ENCODE data around the gene PGAP2.
A peak's percentile ranks its signal among the peaks of the same experiment; 100 is the strongest.
"Not testable (repeated sequence)": the region's sequence is repeated elsewhere in the genome, so short reads cannot be mapped to it uniquely, and the experiment has no call there.

PGAP2 gene

DNA sequence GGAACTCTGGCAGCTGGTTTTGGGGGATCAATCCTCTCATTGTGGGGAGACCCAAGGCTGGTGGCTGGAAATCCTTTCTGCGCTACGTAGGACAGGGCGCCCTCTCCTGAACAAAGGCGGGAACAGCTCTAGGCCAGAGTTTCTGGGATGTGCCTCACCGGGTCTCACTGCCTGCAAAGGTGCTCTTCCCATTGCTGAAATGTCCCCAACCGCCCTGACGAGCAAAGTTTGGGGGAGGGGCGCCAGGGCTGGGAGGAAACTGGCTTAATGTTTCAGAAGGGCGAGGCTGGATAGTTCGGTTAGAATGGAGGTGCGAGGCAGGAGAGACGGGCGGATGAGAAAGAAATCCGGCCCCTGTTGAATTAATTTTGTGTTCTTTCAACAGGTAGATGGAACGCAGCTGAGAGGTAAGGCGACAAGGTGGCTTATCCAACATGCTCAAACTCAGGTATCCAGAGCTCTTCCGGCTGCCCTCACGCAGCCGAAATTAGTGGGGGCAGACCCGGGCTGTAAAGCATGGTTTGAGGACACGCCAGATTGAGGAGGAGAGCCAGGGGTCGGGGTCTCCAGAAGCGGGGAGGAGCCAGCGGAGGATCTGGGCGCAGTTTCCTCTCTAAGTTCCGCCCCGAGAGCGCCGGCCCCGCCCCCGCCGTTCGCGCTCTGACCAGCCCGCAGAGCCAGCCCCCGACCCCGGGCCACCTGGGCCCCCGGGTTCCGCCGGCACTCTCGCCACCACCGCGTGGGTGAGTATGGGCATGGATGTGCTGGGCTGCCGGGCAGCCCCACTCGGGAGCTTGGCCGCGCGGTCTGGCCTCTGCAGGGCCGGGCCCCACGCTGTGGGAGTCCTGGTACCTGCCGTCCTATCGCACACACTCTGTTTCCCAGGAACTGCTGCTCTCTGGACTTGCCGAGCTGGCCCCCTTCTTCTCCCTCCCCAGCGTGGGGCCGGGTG is at the start of gene PGAP2:
PGAP2 (plus strand) TSS at position 652 of the 952 bp plus-strand sequence. CDS start 2,700 bp downstream, outside the sequence.
- peak in 2 of 4 experiments; percentile 15 to 49 for DNase-seq

DNA sequence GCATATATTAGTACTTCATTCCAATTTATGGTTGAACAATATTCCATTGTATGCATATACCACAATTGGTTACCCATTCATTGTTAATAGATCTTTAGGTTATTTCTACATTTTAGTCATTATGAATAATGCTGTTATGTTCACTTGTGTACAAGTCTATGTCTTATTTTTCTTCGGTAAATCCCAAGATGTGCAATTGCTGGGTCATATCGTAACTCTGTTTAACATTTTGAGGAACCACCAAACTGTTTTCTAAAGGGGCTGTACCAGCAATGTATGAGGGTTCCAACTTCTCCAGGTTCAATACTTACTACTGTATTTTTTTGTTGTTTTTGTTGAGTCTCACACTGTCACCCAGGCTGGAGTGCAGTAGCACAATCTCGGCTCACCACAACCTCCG is 44.1 kb upstream of the PGAP2 start:
- no peak for DNase-seq

DNA sequence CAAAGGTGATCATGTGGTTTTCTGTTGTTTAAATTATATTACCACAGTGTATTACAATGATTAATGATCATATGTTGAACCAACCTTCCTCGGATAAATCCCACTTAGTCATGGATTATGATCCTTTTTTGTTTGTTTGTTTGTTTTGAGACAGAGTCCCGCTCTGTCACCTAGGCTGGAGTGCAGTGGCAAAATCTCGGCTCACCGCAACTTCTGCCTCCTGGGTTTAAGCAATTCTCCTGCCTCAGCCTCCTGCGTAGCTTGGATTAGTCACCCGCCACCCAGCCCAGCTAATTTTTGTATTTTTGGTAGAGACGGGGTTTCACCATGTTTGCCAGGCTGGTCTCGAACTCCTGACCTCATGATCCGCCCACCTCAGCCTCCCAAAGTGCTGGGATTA is 41.5 kb upstream of the PGAP2 start:
- DNase-seq: not testable (repeated sequence)

DNA sequence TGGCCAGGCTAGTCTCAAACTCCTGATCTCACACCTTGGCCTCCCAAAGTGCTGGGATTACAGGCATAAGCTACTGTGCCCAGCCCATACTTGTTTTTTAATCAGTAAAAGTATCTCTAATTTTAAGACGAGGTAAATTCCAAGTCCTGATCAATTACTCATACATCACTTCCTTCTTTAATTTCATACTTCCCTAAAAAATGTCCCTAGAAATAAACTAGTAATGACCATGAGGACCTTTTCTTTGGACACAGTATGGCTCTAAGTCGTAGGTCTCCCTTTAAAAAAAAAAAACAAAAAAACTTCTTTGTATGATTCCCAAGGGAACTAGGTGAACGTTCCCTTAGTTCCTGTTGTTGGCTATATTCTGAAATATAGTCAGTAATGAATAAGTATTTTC is 40.8 kb upstream of the PGAP2 start:
- DNase-seq: no peak

DNA sequence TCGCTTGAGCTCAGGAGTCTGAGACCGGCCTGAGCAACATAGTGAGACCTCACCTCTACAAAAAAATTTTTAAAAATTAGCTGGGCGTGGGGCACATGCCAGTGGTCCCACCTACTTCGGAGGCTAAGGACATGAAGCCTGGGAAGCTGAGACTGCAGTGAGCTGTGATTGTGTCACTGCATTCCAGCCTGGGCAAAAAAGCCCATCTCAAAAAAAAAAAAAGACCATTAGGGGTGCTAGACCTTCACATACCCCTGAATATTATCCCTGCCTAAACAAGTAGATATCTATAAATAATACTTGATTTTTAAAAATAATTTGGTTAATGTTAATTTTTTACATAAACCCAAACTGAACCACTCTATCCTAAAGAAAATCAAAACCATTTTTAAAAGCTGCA is 35.2 kb upstream of the PGAP2 start:
- no peak for DNase-seq

DNA sequence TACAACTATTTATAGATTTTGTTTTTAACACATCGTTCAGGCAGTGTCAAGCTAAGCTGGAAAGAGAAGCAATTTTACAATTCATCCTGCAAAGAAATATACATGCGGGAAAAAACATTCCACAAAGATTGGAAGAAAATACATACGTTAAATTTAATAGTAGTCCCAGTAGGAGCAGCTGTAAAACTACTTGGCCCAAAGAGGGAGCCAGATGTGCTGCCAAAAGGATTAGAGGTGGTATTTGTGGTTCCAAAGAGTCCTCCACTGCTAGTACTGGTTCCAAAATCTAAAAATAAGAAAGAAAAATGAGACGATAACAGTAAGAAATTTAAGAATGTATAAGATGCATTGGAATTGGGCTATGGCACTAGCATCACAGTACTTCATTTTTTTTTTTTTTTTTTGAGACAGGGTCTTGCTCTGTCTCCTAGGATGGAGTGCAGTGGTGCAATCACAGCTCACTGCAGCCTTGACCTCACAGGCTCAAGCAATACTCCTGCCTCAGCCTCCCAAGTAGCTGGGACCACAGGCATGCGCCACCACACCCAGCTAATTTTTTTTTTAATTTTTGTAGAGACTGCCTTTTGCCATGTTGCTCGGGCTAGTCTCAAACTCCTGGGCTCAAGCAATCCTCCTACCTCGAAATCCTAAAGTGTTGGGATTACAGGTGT is 32.5 kb upstream of the PGAP2 start:
- DNase-seq: no peak

DNA sequence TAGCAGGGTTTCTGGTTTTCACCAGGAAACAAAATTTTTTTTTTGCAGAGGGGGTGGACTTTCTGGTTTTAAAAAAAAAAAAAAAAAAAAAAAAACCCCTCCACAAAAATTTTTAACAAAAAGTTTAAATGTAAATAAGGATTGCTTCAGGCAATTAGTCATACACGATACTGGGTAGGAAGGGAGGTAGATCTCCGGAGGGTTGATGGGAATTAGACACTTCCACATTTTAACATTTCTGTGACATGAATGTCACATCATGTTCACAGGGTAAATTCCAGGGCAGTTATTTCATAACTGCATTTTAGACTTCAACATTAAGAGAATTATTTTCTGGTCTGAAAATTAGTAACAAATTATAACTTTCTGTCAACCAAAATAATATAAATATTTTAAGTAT is 26.9 kb upstream of the PGAP2 start:
- no peak for DNase-seq

DNA sequence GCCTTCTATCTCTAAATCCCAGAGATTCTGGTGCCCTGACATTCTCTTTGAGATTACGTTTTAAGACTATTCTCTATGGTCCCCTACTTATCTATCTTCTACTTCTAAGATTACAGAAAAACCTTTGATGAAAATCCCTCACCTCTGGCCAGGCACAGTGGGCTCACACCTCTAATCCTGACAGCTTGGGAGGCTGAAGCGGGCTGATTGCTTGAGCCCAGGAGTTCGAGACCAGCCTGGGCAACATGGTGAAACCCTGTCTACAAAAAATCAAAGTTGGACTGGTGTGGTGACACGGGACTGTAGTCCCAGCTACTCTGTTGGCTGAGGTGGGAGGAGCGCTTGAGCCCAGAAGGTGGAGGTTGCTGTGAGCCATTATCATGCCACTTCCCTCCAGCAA is 25.4 kb upstream of the PGAP2 start:
- DNase-seq: no peak

DNA sequence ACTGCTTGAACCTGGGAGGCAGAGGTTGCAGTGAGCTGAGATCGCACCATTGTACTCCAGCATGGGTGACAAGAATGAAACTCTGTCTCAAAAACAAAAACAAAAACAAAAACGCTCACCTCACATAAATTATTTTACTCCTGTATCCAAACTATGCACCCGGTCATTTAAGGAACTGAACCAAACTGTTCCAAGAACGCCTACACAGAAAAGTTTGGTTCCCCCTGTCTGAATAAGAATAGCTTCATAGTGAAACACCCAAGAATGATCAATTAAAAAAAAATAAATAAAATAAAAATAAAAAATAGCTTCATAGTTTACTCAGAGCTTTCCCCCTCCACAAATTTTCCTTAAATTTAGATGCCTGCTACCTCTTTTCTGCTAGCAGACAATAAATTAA is 24.7 kb upstream of the PGAP2 start:
- DNase-seq: no peak

DNA sequence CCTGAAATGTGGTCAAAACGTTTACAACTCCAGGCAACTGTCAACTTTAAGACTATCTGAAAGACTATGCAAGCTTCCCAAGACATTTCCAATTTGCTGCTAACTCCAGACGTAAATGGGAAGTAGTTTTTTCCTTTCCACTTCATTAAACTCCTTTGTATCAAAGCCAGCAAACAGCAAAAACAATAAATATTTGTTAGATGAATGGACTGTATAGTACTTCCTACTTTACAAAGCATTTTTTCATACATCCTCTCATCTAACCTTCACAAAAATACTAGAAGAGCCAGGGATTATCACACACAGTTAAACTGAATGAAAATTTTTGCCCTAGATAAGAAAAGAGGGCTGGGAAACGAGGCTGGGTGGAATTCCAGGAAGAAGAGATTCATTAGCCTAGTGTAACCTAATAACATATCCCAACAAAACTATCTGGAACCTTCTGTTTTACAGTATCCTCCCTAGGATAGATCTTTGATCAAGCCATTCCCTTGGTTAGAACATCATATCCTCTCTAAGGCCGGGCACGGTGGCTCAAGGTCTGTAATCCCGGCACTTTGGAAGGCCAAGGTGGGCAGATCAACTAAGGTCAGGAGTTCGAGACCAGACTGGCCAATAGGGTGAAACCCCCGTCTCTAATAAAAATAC is 21.5 kb upstream of the PGAP2 start:
- no peak for DNase-seq

DNA sequence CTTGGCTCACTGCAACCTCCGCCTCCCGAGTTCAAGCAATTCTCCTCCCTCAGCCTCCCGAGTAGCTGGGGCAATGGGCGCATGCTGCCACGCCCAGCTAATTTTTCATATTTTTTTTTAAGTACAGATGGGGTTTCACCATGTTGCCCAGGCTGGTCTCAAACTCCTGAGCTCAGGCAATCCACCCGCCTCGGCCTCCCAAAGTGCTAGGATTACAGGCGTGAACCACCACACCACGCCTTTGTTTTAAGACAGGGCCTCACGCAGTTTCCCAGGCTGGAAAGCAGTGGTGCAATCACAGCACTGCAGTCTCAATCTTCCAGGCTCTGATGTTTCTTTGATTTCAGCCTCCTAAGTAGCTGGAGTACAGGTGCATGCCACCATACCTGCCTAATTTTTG is 14.0 kb upstream of the PGAP2 start:
- not testable (repeated sequence) for DNase-seq

DNA sequence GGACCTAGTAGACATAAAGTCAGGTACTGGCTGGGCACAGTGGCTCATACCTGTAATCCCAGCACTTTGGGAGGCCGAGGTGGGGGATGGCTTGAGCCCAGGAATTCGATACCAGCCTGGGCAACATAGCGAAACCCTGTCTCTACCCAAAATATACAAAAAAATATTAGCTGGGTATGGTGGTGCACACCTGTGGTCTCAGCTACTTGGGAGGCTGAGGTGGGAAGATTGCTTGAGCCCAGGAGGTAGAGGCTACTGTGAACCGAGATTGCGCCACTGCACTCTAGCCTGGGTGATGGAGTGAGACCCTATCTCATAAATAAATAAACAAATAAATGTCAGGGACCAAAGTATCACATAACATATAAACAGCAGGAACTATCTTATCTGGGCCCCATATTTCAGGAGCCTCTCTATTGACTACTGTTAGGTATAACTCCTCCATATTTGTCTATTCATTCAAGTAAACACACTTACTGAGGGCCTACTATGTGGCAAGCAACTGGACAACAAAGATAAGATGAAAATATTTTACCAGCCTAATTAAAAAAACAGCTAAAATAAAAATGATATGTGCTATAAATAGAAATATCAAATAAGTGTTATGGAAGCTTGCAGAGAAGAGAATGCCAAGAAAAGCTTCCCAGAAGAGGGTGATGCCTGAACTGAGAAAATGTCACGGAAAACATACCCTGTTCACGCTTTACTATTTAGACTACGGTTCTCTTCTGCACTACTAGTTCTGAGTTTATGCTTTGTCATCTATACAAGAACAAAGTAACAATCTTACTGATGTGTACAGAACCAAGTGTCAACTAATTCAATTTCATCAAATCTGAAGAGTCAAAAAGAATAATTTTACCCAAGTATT is 13.0 kb upstream of the PGAP2 start:
- DNase-seq: no peak

DNA sequence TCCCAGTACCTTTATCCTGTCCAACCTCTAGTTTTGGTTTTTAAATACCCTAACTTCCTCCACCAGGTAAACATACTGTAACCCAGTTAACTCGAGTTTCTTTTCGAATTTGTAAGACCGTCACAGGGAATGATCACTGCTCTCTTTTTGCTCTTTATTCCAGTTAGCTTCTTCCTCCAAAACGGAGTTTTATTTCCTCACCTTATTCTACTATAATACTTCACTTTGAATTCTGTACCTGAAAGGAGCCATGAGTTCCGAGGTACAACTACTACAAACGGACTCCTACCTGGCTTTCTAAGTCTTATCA is 12.4 kb upstream of the PGAP2 start:
- no peak for DNase-seq

DNA sequence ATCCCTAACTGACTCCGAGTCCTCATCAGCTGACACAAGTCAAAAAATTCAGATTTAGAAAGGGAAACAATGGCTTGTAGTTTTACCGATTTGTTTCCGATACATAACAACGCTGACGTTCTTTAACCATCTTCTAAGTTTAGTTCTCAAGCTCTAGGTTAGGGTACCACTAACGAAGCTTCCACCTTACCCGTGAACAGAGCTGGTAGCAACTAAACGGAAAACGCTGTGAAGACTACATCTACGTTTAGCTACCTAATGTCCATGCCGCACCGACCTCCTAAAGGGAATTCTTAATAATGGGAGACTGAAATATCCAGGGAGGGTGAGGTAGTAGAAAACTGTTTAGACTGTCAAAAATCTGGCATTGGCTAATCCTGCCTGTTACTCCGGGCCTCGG is 12.0 kb upstream of the PGAP2 start:
- DNase-seq: no peak

DNA sequence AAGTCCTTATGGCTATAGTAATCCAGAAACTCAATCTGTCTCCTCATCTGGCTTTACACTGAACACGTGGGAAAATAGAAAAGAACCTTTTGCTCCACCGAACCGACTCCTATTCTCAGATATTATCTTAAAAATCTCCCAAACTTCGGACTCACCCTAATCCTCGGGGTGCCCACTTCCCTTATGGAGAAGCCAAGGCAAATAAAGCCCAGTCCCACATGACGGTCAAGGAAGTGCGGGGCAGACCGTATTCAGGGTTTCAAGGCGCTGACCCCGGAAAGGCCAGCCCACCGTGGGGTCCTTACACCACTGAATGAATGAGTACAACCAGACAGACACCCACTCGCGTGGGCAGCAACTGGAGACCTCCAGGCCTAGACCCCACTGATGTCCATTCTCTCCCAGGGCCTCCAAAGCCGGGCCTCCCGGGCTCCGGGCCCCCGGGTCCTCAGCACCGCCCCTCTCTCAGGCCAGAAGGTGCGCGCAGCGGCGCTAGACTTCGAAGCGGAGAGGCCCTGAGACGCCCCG is 11.5 kb upstream of the PGAP2 start:
- DNase-seq: no peak

DNA sequence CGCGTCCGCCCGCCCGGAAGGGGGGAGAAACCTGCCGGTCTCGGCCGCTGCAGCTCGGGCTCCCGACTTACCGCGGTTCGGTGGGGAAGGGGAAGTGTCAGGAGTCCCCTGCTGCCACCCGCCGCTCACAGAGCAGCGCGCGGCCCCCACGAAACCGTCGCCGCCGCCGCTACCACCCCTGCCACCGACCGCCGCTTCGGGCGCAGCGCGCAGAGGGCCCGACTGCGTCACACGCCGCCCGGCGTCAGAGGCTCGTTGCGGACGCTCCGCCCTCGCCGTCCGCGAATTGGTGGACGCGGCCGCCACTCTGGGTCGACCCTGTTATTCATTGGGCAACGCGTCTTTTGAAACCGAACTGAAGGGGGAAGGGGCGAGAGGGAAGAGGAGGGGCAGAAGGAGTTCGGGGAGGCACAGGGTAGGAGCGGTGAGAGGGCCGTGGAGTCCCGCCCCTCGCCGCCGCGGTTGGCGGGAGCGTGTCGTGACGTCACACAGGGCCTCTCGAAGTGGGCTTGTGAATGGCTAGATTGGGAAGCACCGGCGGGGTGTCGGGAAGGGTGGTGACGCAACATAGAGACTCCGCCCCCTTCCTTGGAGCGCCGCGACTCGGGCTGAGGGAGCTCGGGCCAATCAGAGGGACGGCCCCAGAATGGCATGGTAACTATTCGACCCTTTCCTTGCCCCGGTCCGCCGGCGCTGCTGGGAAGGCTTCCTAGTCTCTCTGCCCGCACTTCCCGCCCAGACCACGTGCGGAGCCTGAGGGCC is 10.8 kb upstream of the PGAP2 start, which contains the start of gene NUP98:
NUP98 (minus strand) TSS at position 226 of the 762 bp plus-strand sequence. CDS start 15,437 bp downstream, outside the sequence.
- peak; percentile 97 to 99 (median 97) for DNase-seq

DNA sequence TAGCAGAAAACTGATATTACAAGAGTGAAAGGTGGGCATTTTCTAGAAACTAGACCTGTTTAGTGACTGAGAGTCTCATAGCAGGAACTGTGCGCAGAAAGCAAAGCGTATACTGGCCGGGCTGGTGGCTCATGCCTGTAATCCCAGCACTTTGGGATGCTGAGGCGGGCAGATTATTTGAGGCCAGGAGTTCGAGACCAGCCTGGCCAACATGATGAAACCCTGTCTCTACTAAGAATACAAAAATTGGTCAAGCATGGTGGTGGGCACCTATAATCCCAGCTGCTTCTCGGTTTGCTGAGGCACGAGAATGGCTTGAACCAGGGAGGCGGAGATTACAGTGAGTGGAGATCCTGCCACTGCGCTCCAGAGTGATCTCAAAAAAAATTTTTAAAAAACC is 9.2 kb upstream of the PGAP2 start:
- DNase-seq: no peak

DNA sequence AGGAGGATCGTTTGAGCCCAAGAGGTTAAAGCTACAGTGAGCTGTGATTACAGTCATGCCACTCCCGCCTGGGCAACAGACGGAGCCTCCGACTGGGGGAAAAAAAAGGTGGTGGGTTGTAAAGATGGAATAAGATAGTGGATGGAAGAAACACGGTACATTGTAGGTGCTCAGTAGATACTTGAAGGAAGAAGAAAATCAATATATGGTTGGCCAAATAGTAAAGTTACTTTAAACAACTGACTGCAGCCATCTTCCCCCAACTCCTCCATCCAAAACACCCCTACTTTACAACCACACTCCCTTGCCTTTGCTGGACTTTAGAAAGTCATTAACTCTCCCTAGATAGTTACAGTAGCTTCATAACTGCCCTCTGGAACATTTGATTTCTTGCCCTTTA is 8.5 kb upstream of the PGAP2 start:
- DNase-seq: no peak

DNA sequence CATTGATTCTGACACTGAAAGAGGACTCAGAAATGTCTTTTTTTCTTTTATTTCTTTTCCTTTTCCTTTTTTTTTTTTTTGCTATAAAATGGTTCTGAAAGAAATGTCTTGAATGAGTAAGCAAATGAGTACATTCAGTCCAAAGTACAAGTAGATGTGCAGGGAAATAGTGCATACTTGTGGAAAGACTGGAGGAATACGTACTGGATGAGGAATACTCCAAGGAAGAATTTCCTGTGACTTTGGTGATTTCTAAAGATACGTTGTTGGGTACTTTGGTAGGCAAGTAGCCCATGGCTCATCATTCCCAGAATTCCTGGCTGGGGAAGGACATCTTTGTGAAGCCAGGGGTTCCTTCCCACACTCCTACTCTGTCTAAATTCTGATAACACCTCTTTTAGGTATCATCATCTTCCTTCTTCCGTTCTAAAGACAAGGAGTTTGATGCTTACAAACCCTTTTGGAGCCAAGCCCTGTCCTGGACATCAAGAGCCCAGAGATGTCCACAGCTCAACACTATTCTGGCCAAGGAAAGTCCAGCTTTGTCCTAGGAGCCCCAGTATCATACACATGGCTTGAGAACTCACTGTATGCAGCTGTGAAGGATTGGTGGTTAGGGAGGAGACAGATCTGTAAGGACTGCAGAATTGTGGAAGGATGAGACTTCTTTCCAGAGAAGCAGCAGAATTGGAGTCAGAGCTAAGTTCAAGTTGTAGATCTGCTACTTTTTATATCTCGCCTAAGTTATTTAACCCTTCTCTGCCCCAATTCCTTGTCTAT is 6.2 kb upstream of the PGAP2 start:
- DNase-seq: no peak

DNA sequence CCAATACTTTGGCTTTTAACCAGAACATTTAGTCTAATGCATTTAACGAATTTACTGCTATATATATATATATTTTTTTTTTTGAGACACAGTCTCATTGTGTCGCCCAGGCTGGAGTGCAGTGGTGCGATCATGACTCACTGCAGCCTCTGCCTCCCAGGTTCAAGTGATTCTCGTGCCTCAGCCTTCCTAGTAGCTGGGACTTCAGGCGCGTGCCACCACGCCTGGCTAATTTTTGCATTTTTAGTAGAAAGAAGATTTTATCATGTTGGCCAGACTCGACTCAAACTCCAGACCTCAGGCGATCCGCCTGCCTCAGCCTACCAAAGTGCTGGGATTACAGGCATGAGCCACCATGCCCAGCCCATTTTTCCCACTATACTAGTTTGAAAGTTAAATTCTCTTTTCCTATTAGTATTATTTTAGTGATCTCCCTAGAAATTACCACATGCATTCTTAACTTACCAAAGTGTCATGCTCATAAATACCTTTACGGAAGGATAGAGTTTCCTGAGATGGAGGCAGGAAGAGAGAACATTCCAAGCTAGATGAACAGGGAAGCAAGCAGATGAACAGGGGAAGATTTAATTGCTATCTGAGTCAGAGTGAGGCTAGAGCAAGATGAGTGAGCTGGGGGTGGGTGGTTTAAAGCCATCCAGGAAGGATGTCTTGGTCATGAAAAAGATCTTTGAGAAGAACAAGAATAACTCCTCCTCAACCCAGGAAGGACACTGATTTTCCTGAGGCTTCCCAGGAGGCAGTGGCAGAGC is 4.4 kb upstream of the PGAP2 start:
- DNase-seq: no peak
